ENCODE data around the gene NXPH4. TPM values are rescaled to one million over a fixed set of nuclear protein-coding genes. Genes with fewer than 3 reads are reported as not detected.

Gene NXPH4
- total RNA-seq, 4 donors from 2014 or later = 0.56 to 2.4 (median 1.4) TPM; not detected in 1

GRCh38 chr12:57239587-57240065 is 23.0 kb downstream of the NXPH4 start:
- no peak for ATAC-seq (ENCODE audit: low FRiP score)
- no peak for DNase-seq (ENCODE audit: low spot score)
- no peak for TF ChIP-seq CTCF (IDR thresholded peaks at IDR 0.05)

GRCh38 chr12:57240066-57240921 is 23.7 kb downstream of the NXPH4 start:
- ATAC-seq (ENCODE audit: low FRiP score) (no peak), DNase-seq (ENCODE audit: low spot score) (no peak)
- TF ChIP-seq CTCF (IDR thresholded peaks at IDR 0.05) = no peak

- no peak for ATAC-seq (ENCODE audit: low FRiP score)
- no peak for TF ChIP-seq CTCF (IDR thresholded peaks at IDR 0.05)
- DNase-seq (ENCODE audit: low spot score) = no peak
These were observed 24.4 kb downstream of the NXPH4 start for GRCh38 chr12:57240926-57241401.

- DNase-seq (ENCODE audit: low spot score) (no peak), ATAC-seq (ENCODE audit: low FRiP score) (no peak)
- no peak for TF ChIP-seq CTCF (IDR thresholded peaks at IDR 0.05)
These were observed 25.1 kb downstream of the NXPH4 start for GRCh38 chr12:57241402-57242310.

GRCh38 chr12:57242329-57242690 is 25.7 kb downstream of the NXPH4 start:
- TF ChIP-seq CTCF (IDR thresholded peaks at IDR 0.05) = no peak
- DNase-seq (ENCODE audit: low spot score) = no peak
- no peak for ATAC-seq (ENCODE audit: low FRiP score)

GRCh38 chr12:57242691-57243454 is 26.3 kb downstream of the NXPH4 start:
- ATAC-seq (ENCODE audit: low FRiP score) (no peak), DNase-seq (ENCODE audit: low spot score) (no peak)
- no peak for TF ChIP-seq CTCF (IDR thresholded peaks at IDR 0.05)

Data from omental fat pad (tissue), 4 donors.